HUES48 (cell line): ENCODE data around the gene SH3PXD2A.

Experiments used
- H3K27ac ChIP-seq: one replicate; pipeline ENCODE4 v1.7.0; 2013; ENCODE audit warnings: low read depth, low read length, inconsistent platforms
- H3K27me3 ChIP-seq: 2 replicates; pipeline ENCODE4 v1.6.1; 2013; ENCODE audit warnings: mild to moderate bottlenecking, low read length; ENCODE audit not compliant: control insufficient read depth, insufficient read depth
- H3K36me3 ChIP-seq: 2 replicates; pipeline ENCODE4 v1.6.1; 2013; ENCODE audit warnings: low read length; ENCODE audit not compliant: control insufficient read depth, insufficient read depth
- H3K4me1 ChIP-seq: 2 replicates; pipeline ENCODE4 v1.6.1; 2013; ENCODE audit warnings: mild to moderate bottlenecking, low read length; ENCODE audit not compliant: control insufficient read depth, insufficient read depth
- H3K4me3 ChIP-seq: 2 replicates; pipeline ENCODE4 v1.5.1; 2013; ENCODE audit warnings: mild to moderate bottlenecking, low read depth, low read length
- H3K9ac ChIP-seq: 2 replicates; pipeline ENCODE4 v1.6.1; 2013; ENCODE audit warnings: mild to moderate bottlenecking, low read depth, low read length, moderate library complexity
- H3K9me3 ChIP-seq: 2 replicates; pipeline ENCODE4 v1.6.1; 2013; ENCODE audit warnings: low read length; ENCODE audit not compliant: control insufficient read depth, insufficient read depth

The SH3PXD2A gene

DNA sequence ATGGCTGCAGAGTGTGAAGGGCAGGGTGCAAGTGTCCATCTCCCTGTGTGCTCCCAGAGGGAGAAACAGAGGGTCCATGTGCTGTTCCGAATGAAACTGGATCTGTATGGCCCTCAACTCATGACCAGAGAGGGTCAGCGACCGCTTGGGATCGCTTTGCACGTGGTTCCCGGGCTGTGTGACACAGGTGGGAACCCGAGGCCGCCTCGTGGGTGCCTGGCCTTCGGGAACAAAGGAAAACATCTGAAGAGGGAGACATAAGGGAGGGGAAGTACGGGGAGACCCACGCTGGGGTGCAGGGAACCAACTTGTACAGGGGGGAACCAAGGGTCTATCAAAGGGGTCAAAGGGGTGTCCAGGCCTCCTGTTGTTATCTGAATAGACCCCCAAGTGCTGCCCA lies 57.5 kb downstream of the SH3PXD2A start:
- no peak overlapping the region for H3K27ac ChIP-seq
- H3K36me3 ChIP-seq = no peaks in the 10 kb centered on the region
- H3K9ac ChIP-seq = no peak overlapping the region
- no peaks in the 10 kb centered on the region for H3K27me3 ChIP-seq
- no peaks in the 10 kb centered on the region for H3K9me3 ChIP-seq
- H3K4me3 ChIP-seq = no peak overlapping the region
- no peaks in the 10 kb centered on the region for H3K4me1 ChIP-seq

DNA sequence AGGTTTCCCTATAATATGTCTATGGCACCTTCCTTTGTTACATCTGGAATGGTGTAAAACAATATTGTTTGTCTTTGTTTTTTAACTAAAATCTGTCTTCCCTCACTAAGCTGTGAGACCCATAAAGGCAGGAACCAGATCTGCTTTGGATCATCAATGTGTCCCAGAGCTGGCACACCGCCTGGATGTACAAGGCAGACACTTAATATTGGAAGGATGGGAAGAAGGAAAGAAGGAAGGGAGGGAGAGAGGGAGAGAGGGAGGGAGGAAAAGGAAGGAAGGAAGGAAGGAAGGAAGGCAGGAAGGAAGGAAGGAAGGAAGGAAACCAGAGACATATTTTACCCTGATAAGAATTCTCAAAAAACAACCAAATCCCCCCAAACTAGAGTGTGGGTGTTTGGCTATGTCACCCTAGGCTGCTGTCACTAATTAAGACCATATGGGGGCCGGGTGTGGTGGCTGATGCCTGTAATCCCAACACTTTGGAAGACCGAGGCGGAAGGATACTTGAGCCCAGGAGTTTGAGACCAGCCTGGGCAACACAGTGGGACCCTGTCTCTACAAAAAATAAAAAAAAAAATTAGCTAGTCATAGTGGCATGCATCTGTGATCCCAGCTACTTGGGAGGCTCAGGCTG lies 59.6 kb downstream of the SH3PXD2A start:
- H3K36me3 ChIP-seq = no peaks in the 10 kb centered on the region
- H3K27ac ChIP-seq = no peak overlapping the region
- H3K9me3 ChIP-seq = no peaks in the 10 kb centered on the region
- H3K4me3 ChIP-seq = no peak overlapping the region
- H3K9ac ChIP-seq = no peak overlapping the region
- no peaks in the 10 kb centered on the region for H3K4me1 ChIP-seq
- no peaks in the 10 kb centered on the region for H3K27me3 ChIP-seq

DNA sequence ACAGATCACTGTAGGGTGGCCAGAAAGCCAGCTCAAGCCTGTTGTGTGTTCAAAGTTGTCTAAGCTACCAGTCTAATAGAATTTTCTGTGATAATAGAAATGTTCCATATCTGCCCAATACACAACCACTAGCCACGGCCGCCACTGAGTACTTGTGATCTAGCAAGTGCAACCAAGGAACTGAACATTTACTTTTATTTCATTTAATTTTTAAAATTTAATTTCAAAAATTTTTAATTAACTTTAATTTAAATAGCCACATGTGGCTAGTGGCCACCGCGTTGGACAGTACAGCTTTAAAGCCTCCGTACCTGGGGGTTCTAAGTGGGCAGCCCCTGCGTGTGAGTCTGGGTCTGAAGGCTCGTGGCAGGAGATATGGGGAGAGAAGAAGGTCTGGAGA lies 60.4 kb downstream of the SH3PXD2A start:
- Histone ChIP-seq H3K9me3 (no peaks in the 10 kb centered on the region), H3K4me1 (no peaks in the 10 kb centered on the region), H3K9ac (no peak overlapping the region), H3K36me3 (no peaks in the 10 kb centered on the region), H3K4me3 (no peak overlapping the region), H3K27me3 (no peaks in the 10 kb centered on the region), H3K27ac (no peak overlapping the region)

DNA sequence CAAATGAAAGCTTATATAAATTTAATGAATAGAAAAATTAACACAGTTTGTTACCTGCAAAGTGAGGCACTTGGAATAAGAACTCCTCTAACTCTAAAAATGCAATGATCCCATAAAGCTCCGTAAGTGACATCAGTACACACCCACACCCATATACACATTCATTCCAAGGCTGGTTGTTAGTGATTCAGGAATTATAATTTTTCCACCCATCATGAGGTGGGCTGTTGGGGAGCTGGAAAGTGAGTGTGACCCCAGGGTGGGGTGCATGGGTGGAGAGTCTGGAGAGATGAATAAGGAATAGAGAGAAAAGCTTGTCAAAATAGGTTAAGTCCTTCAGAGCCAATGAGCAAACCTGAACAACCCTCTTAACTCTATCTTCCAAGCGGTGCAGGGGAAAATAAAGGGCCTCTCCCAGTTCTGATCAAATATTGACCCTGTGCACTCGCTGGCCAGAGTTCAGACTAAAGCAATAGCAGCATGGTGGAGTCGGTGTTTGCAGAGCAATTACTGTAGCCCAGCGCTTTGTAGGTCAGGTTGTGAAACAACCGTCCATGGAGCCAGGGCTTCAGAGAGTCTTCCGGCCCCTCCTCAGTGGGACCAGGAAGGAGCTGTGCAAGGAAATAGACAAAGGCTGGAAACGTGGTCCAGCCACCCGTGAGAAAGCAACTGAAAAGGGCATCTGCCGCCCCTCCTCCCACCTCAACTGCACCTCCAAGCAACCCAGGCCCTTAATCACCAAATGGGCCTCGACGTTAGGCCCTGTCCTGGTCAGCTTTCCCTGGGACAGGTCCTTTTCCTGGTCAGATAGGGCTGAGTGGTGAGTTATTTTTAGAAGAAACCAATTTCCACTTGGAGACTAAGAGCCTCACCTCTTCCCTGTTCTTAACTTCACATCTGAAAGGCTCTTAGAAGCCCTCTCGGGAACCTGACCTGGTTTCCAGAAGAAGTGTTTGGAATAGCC lies 61.2 kb downstream of the SH3PXD2A start:
- Histone ChIP-seq H3K9ac (no peak overlapping the region), H3K4me1 (no peaks in the 10 kb centered on the region), H3K9me3 (no peaks in the 10 kb centered on the region), H3K4me3 (no peak overlapping the region), H3K36me3 (no peaks in the 10 kb centered on the region), H3K27ac (no peak overlapping the region), H3K27me3 (no peaks in the 10 kb centered on the region)

DNA sequence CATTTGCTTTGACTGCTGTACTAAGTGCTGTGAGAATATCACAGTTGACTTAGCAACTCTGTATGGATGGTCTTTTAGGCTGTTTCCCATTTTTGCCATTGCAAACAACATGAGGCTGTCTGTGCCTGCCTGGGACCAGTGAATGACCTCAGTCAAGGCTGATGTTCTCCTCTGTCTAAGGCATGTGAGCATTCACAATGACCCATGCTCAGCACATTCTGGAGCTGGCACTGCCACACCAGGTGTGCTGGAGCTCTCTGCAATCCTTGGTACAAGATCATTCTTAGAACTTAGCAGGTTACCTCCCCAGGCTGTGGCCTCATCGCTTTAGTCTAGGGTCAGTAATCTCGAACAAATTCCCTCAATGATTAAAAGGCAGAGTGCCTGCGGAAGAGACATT lies 61.9 kb downstream of the SH3PXD2A start:
- no peak overlapping the region for H3K9ac ChIP-seq
- H3K27me3 ChIP-seq = no peaks in the 10 kb centered on the region
- H3K36me3 ChIP-seq = no peaks in the 10 kb centered on the region
- H3K4me3 ChIP-seq = no peak overlapping the region
- no peaks in the 10 kb centered on the region for H3K4me1 ChIP-seq
- H3K27ac ChIP-seq = no peak overlapping the region
- H3K9me3 ChIP-seq = no peaks in the 10 kb centered on the region

DNA sequence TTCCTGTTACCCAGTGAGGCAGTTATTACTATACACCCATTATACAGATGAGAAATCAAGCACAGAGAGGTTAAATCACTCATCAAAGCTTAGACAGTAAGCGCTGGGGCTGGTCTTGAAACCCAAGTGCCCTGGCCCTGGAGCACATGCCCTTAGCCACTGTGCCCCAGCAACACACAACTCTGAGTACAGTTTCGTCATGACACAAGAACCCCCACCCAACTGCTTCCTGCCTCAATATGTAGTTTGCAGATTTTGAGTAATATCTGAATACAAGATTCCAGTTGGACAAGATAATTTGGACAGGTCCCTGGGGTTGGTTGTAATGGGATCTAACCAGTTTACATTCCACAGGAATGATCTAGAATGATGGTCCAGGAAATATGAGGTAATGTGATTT lies 62.8 kb downstream of the SH3PXD2A start:
- Histone ChIP-seq H3K27me3 (no peaks in the 10 kb centered on the region), H3K4me1 (no peaks in the 10 kb centered on the region), H3K4me3 (no peak overlapping the region), H3K9me3 (no peaks in the 10 kb centered on the region), H3K9ac (no peak overlapping the region), H3K27ac (no peak overlapping the region), H3K36me3 (no peaks in the 10 kb centered on the region)

DNA sequence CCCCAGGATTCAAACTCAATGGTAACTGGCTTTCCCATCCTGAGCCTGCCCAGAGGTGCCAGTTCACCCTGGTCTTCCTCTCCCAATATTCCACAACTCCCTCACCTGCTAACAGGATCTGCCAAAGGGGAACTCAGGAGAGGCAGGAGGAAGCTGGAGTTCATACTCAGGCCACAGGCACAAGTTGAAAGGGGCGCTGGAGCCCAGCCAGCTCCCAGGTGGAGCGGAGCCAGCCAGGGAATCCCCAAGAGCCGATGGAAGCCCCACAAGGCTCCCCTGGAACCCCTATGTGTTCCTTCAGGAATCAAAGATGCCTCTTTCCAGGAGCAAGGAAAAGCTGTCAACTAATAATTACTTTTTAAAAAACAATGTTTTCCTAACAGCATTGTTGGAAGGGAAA lies 63.5 kb downstream of the SH3PXD2A start:
- Histone ChIP-seq H3K27ac (no peak overlapping the region), H3K9ac (no peak overlapping the region)

DNA sequence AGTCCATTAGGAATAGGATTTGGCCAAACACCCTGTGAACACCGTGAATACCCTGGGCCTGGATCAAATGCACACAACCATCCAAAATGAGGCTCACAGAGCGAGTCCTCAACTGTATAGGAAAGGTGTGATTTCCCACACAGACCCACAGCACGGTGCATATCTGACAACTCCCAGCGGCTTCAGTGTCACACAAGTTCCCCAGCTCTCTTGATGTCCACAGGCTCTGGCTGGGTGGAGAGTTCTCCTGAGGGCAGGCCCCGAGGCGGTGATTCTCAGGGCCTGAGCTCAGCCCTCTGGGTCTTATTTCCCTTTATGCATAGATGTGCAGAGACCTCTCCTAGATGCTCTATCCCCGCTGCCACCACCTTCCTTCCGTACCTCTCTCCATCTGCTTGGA lies 64.1 kb downstream of the SH3PXD2A start:
- Histone ChIP-seq H3K4me3 (no peak overlapping the region), H3K27me3 (no peaks in the 10 kb centered on the region), H3K9me3 (no peaks in the 10 kb centered on the region), H3K36me3 (no peaks in the 10 kb centered on the region), H3K27ac (no peak overlapping the region), H3K4me1 (no peaks in the 10 kb centered on the region), H3K9ac (no peak overlapping the region)

More for the DNA sequence above, 63.5 kb downstream of the SH3PXD2A start:
- no peaks in the 10 kb centered on the region for H3K27me3 ChIP-seq
- no peaks in the 10 kb centered on the region for H3K9me3 ChIP-seq
- no peaks in the 10 kb centered on the region for H3K36me3 ChIP-seq
- no peaks in the 10 kb centered on the region for H3K4me1 ChIP-seq
- H3K4me3 ChIP-seq = no peak overlapping the region

DNA sequence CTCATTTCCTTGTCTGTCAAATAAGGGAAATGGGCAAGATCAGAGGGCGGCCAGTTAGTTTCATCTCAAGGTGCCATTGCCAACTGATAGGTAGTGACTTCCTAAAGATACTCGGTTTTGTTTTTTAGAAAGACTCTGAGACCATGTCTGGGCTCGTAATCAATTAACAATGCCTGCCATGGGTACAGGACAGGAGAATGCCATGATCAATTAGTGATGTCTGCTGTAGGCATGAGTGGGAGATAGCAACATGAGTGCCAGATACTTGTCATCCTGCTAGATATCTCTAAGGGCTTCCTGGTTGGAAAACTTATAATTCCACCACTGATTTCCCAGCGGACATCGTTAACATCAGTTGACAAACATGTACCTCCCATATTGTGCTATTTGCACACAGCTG lies 64.8 kb downstream of the SH3PXD2A start:
- Histone ChIP-seq H3K27ac (no peak overlapping the region), H3K9me3 (no peaks in the 10 kb centered on the region), H3K9ac (no peak overlapping the region), H3K27me3 (no peaks in the 10 kb centered on the region), H3K4me3 (no peak overlapping the region), H3K4me1 (no peaks in the 10 kb centered on the region), H3K36me3 (no peaks in the 10 kb centered on the region)

DNA sequence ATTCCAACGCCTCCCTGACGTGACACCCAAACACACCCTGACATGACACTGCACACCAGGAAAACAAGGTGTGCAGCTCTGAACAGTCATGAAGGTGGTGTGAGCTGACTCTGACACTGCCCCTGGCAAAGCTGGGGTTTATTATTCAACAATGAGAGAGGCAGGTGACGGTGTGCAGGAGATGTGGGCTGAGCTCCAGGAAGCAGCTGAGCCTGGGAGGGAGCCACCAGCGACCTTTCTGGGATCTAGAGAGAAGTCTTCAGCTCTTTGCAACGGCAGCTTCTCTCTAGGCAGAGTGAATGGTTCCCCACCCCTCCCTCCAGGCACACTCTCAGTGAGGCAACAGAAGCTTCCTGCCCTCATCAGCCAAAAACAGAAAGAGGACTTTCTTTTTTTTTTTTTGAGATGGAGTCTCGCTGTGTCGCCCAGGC lies 65.6 kb downstream of the SH3PXD2A start:
- no peak overlapping the region for H3K27ac ChIP-seq
- no peak overlapping the region for H3K9ac ChIP-seq
- H3K9me3 ChIP-seq = no peaks in the 10 kb centered on the region
- no peaks in the 10 kb centered on the region for H3K27me3 ChIP-seq
- H3K4me1 ChIP-seq = no peaks in the 10 kb centered on the region
- no peaks in the 10 kb centered on the region for H3K36me3 ChIP-seq
- H3K4me3 ChIP-seq = no peak overlapping the region

DNA sequence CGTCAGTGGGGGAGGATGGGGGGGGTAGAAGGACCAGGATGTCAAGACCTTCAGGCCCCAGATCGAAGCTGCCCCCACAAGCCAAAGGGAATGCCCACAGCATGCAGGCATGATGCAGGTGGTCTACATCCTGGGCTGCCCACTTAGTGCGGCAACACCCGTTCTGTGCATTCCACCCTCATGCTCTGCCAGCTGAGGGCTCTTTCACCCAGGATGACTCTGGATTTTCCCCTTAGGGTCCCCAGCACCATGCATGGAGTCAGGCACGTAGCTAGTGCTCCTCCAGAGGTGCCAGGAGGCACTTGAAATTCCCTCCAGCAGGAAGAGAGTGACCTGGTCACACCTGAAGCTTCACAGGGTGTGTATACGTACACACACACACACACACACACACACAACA lies 66.2 kb downstream of the SH3PXD2A start:
- no peaks in the 10 kb centered on the region for H3K27me3 ChIP-seq
- H3K4me3 ChIP-seq = no peak overlapping the region
- H3K27ac ChIP-seq = no peak overlapping the region
- H3K36me3 ChIP-seq = no peaks in the 10 kb centered on the region
- no peaks in the 10 kb centered on the region for H3K4me1 ChIP-seq
- no peaks in the 10 kb centered on the region for H3K9me3 ChIP-seq
- no peak overlapping the region for H3K9ac ChIP-seq
